WTC11 (cell line): ENCODE results near the gene LYAR.

Experiments
- CTCF ChIP-seq: fragments of 200-600 bp; IDR thresholded peaks from 2 replicates; pipeline ENCODE4 v1.8.0; 2022; ENCODE audit warnings: antibody characterized with exemption
- ESRRA ChIP-seq: sonication (generic); formaldehyde crosslinking; IDR thresholded peaks from 2 replicates; pipeline ENCODE4 v1.8.1; 2022; ENCODE audit warnings: mild to moderate bottlenecking, missing genetic modification reagents, borderline replicate concordance
- ZNF671 ChIP-seq: fragments of 250-450 bp; sonication (Bioruptor Pico); IDR thresholded peaks from 2 replicates; pipeline ENCODE4 v1.8.0; 2021; ENCODE audit warnings: mild to moderate bottlenecking

GRCh38 chr4:4327652-4328121 lies 37.7 kb upstream of the LYAR start:
- TF ChIP-seq CTCF: no peak
- TF ChIP-seq ESRRA: no peak
- no peak for TF ChIP-seq ZNF671
